Choroid plexus epithelial cell (primary cell): Measurements from ENCODE around the gene IL17RD.

Source experiments
- DNase-seq: peaks from one replicate; pipeline ENCODE4 v3.0.0-alpha.2; 2010; ENCODE audit warnings: low read depth
- H3K4me3 ChIP-seq: 2 replicates; pipeline ENCODE4 v1.5.1; 2011; ENCODE audit warnings: low read depth, mild to moderate bottlenecking, control low read depth, low read length, moderate library complexity
- CTCF ChIP-seq: conservative IDR thresholded peaks from 2 replicates; pipeline ENCODE4 v1.5.1; 2011; ENCODE audit warnings: low read depth, mild to moderate bottlenecking, control low read depth, inconsistent platforms, low read length, moderate library complexity

IL17RD gene

GRCh38 chr3:57164657-57165573, at the start of gene IL17RD:
TSS of gene IL17RD (minus strand) at chr3:57165353. CDS start at chr3:57165286, 67 bp downstream.
- peak within 1 kb of the TSS; percentile 65 for H3K4me3 ChIP-seq
- peak; percentile 79 for DNase-seq

GRCh38 chr3:57206423-57206822, 41.3 kb upstream of the IL17RD start:
- no peak for TF ChIP-seq CTCF
- DNase-seq: no peak
- H3K4me3 ChIP-seq: no peak overlapping the region

More at GRCh38 chr3:57164657-57165573, at the start of gene IL17RD:
- TF ChIP-seq CTCF: no peak

- DNase-seq: no peak
- H3K4me3 ChIP-seq: no peak within 1 kb of the TSS
- TF ChIP-seq CTCF: no peak
Measured at GRCh38 chr3:57199895-57200297, 34.7 kb upstream of the IL17RD start, which contains the start of gene HESX1. TSS of gene HESX1 (minus strand) at chr3:57199978. CDS start at chr3:57199918, 60 bp downstream.

GRCh38 chr3:57194641-57195040, 29.5 kb upstream of the IL17RD start:
- no peak overlapping the region for H3K4me3 ChIP-seq
- no peak for TF ChIP-seq CTCF
- no peak for DNase-seq

GRCh38 chr3:57192028-57192427, 26.9 kb upstream of the IL17RD start:
- no peak for TF ChIP-seq CTCF
- no peak for DNase-seq

GRCh38 chr3:57184526-57184925, 19.4 kb upstream of the IL17RD start:
- no peak for TF ChIP-seq CTCF
- no peak overlapping the region for H3K4me3 ChIP-seq
- peak; percentile 22 for DNase-seq

More at GRCh38 chr3:57192028-57192427, 26.9 kb upstream of the IL17RD start:
- no peak overlapping the region for H3K4me3 ChIP-seq
